SK-N-SH (cell line): ENCODE measurements around the gene KRT4. TPM values are rescaled to one million over a fixed set of nuclear protein-coding genes. Genes with fewer than 3 reads are reported as not detected.

ENCODE experiments used
- CTCF ChIA-PET: fragments of 300-600, 350-600 bp; formaldehyde crosslinking; extraction: SDS; loops from one replicate; lab custom pipeline; 2021; lab: Yijun Ruan, JAX
- POLR2A ChIA-PET: fragments of 350-600 bp; sonication (Branson Sonifier 250); formaldehyde crosslinking; extraction: SDS; loops from one replicate; lab custom pipeline; 2020; ENCODE audit warnings: antibody characterized with exemption, inconsistent platforms; lab: Yijun Ruan, JAX
- DNase-seq: peaks from one replicate; pipeline ENCODE4 v3.0.0; 2012
- H2AFZ ChIP-seq: fragments of 200-600 bp; sonication (generic); 2 replicates; pipeline ENCODE4 v1.8.1; 2016; ENCODE audit warnings: antibody characterized with exemption, mild to moderate bottlenecking, low read depth
- H3F3A ChIP-seq: fragments of 200-600 bp; sonication (generic); replicated peaks from 2 replicates; pipeline ENCODE3; 2016; ENCODE audit warnings: antibody characterized with exemption, mild to moderate bottlenecking; ENCODE audit not compliant: insufficient read depth
- H3K27ac ChIP-seq, 2 experiments: fragments of 200-500 bp in 1 of 2; fragments of 200-600 bp in 1 of 2; sonication (Bioruptor generic) in 1 of 2; sonication (generic), shearing (Covaris generic) in 1 of 2; 2 replicates each; pipeline versions ENCODE4 v1.5.1 to v1.6.1; 2014 to 2016; ENCODE audit warnings: low read depth in 2 of 2, inconsistent platforms in 1 of 2, low read length in 1 of 2, mild to moderate bottlenecking in 1 of 2, mixed read lengths in 1 of 2
- H3K27me3 ChIP-seq: fragments of 200-600 bp; sonication (generic), shearing (Covaris generic); 2 replicates; pipeline ENCODE4 v1.6.1; 2016; ENCODE audit warnings: mixed run types; ENCODE audit not compliant: insufficient read depth
- H3K36me3 ChIP-seq, 2 experiments: fragments of 200-500 bp in 1 of 2; fragments of 200-600 bp in 1 of 2; sonication (Bioruptor generic) in 1 of 2; sonication (generic) in 1 of 2; replicated peaks in 1 of 2; 2 replicates each; pipeline versions ENCODE3 to v1.5.1; 2014 to 2016; ENCODE audit warnings: low read length in 1 of 2, mild to moderate bottlenecking in 1 of 2; ENCODE audit not compliant: insufficient read depth in 2 of 2, control insufficient read depth in 1 of 2
- H3K4me1 ChIP-seq, 2 experiments: fragments of 200-500 bp in 1 of 2; fragments of 200-600 bp in 1 of 2; sonication (Bioruptor generic) in 1 of 2; sonication (generic), shearing (Covaris generic) in 1 of 2; 2 replicates each; pipeline versions ENCODE4 v1.5.1 to v1.6.1; 2014 to 2016; ENCODE audit warnings: low read depth in 1 of 2, low read length in 1 of 2, mixed run types in 1 of 2; ENCODE audit not compliant: insufficient read depth in 2 of 2, control insufficient read depth in 1 of 2
- H3K4me2 ChIP-seq: fragments of 200-600 bp; sonication (generic), shearing (Covaris generic); 2 replicates; pipeline ENCODE4 v1.6.1; 2017; ENCODE audit warnings: mixed run types
- H3K4me3 ChIP-seq, 2 experiments: fragments of 200-500 bp in 1 of 2; fragments of 200-600 bp in 1 of 2; sonication (Bioruptor generic) in 1 of 2; sonication (generic), shearing (Covaris generic) in 1 of 2; 2 replicates each; pipeline versions ENCODE4 v1.5.1 to v1.8.1; 2014 to 2016; ENCODE audit warnings: low read depth in 2 of 2, inconsistent platforms in 1 of 2, low read length in 1 of 2, mild to moderate bottlenecking in 1 of 2, mixed read lengths in 1 of 2, moderate library complexity in 1 of 2
- H3K79me2 ChIP-seq: fragments of 200-600 bp; sonication (generic); 2 replicates; pipeline ENCODE4 v1.8.1; 2017; ENCODE audit warnings: mild to moderate bottlenecking; ENCODE audit not compliant: insufficient read depth
- H3K9ac ChIP-seq: fragments of 200-600 bp; sonication (generic); 2 replicates; pipeline ENCODE4 v1.6.1; 2017; ENCODE audit warnings: mixed run types
- H3K9me2 ChIP-seq: fragments of 200-600 bp; sonication (generic); 2 replicates; pipeline ENCODE4 v1.6.1; 2017; ENCODE audit warnings: mixed run types
- H3K9me3 ChIP-seq: fragments of 200-600 bp; sonication (generic); 2 replicates; pipeline ENCODE4 v1.6.1; 2017; ENCODE audit warnings: mixed run types, mild to moderate bottlenecking, moderate library complexity
- H4K20me1 ChIP-seq: fragments of 200-600 bp; sonication (generic); 2 replicates; pipeline ENCODE4 v1.6.1; 2017; ENCODE audit warnings: mild to moderate bottlenecking, mixed run types; ENCODE audit not compliant: insufficient read depth
- ELF1 ChIP-seq: IDR thresholded peaks from 2 replicates; pipeline ENCODE4 v1.4.0; 2012
- FOSL2 ChIP-seq: IDR thresholded peaks from 2 replicates; pipeline ENCODE4 v1.4.0; 2012; ENCODE audit warnings: low read depth, mild to moderate bottlenecking, moderate library complexity, borderline replicate concordance
- FOXJ3 ChIP-seq: sonication (generic); formaldehyde crosslinking; IDR thresholded peaks from 2 replicates; pipeline ENCODE4 v1.5.1; 2020; ENCODE audit warnings: mild to moderate bottlenecking, missing genetic modification reagents
- FOXM1 ChIP-seq: IDR thresholded peaks from 2 replicates; pipeline ENCODE4 v1.4.0; 2012; ENCODE audit warnings: low read depth, mild to moderate bottlenecking
- GATA2 ChIP-seq: sonication (generic); formaldehyde crosslinking; IDR thresholded peaks from 2 replicates; pipeline ENCODE4 v1.5.0; 2020; ENCODE audit warnings: mild to moderate bottlenecking, missing genetic modification reagents
- MEF2A ChIP-seq: IDR thresholded peaks from 2 replicates; pipeline ENCODE4 v1.4.0; 2012; ENCODE audit warnings: low read depth, borderline replicate concordance
- MXI1 ChIP-seq: IDR thresholded peaks from 2 replicates; pipeline ENCODE4 v1.6.1; 2012; ENCODE audit warnings: mild to moderate bottlenecking, low read depth, low read length, improper control_type of control experiment
- NFIC ChIP-seq: IDR thresholded peaks from 2 replicates; pipeline ENCODE4 v1.4.0; 2012; ENCODE audit warnings: borderline replicate concordance
- RAD21 ChIP-seq: IDR thresholded peaks from 2 replicates; pipeline ENCODE4 v1.6.1; 2012; ENCODE audit warnings: mild to moderate bottlenecking, low read length
- RCOR1 ChIP-seq: fragments of 150-350 bp; IDR thresholded peaks from 2 replicates; pipeline ENCODE4 v1.6.1; 2017; ENCODE audit warnings: antibody characterized with exemption, low read length
- RFX5 ChIP-seq: IDR thresholded peaks from 2 replicates; pipeline ENCODE4 v1.6.1; 2012; ENCODE audit warnings: mild to moderate bottlenecking, improper control_type of control experiment, low read length
- RXRA ChIP-seq: IDR thresholded peaks from 2 replicates; pipeline ENCODE4 v1.4.0; 2012; ENCODE audit warnings: low read depth, mild to moderate bottlenecking, borderline replicate concordance
- SIN3A ChIP-seq: IDR thresholded peaks from 2 replicates; pipeline ENCODE4 v1.6.1; 2012; ENCODE audit warnings: low read depth, mild to moderate bottlenecking, low read length, moderate library complexity, borderline replicate concordance
- SMC3 ChIP-seq: IDR thresholded peaks from 2 replicates; pipeline ENCODE4 v1.6.1; 2012; ENCODE audit warnings: low read depth, low read length, improper control_type of control experiment
- TAF1 ChIP-seq: IDR thresholded peaks from 2 replicates; pipeline ENCODE4 v1.6.1; 2012; ENCODE audit warnings: low read depth, mild to moderate bottlenecking, low read length, moderate library complexity, borderline replicate concordance
- TEAD4 ChIP-seq: IDR thresholded peaks from 2 replicates; pipeline ENCODE4 v1.4.0; 2012; ENCODE audit warnings: mild to moderate bottlenecking, borderline replicate concordance; ENCODE audit not compliant: insufficient read depth
- YY1 ChIP-seq: IDR thresholded peaks from 2 replicates; pipeline ENCODE4 v1.4.0; 2012; ENCODE audit warnings: low read depth, mild to moderate bottlenecking
- WGBS: methylation state at CpG from one replicate; pipeline ENCODE4 v1.1.6; 2017; ENCODE audit warnings: low lambda C conversion rate; 5-methylcytosine and 5-hydroxymethylcytosine counted together
- polyA plus RNA-seq, 3 experiments: library from polyadenylated mRNA; depleted of rRNA; stranded (reverse); fragments of >200 nt; gene quantifications; 2 replicates each; pipeline ENCODE4 v1.2.3, GENCODE V29; 2012
- TF ChIP-seq, protein P1 (sequence below): fragments of 150-350 bp; IDR thresholded peaks from 2 replicates; pipeline ENCODE4 v1.6.1; 2016; ENCODE audit warnings: mild to moderate bottlenecking, low read depth, low read length
- TF ChIP-seq, protein P2 (sequence below): IDR thresholded peaks from 2 replicates; pipeline ENCODE4 v1.4.0; 2012; ENCODE audit warnings: low read depth, borderline replicate concordance
- TF ChIP-seq, protein P3 (sequence below): fragments of 150-350 bp; IDR thresholded peaks from 2 replicates; pipeline ENCODE4 v1.6.1; 2017; ENCODE audit warnings: antibody characterized with exemption, low read length, low read depth, borderline replicate concordance

The KRT4 gene
- polyA plus RNA-seq, 1 of the 3 experiments (the other 2 are of a cell fraction): not detected

DNA sequence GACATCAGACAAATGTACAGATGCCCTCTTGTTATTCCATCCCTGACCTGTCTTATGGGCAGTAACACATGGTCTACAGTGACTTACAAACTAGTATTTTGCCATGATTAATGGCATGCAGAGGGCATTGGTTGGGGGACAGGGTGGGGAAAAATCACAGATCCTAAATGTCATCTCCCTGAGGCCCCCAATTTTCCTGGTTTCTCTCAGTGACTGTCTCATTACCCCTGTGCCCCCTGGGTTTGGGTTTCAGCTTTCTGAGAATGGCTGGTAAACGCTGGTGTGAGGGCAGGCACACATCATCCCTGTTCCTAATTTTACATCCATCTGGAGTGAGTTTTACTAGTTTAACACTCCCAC, 46.9 kb downstream of the KRT4 start (continued):
- no peak for TF ChIP-seq NFIC
- TF ChIP-seq TEAD4: no peak

DNA sequence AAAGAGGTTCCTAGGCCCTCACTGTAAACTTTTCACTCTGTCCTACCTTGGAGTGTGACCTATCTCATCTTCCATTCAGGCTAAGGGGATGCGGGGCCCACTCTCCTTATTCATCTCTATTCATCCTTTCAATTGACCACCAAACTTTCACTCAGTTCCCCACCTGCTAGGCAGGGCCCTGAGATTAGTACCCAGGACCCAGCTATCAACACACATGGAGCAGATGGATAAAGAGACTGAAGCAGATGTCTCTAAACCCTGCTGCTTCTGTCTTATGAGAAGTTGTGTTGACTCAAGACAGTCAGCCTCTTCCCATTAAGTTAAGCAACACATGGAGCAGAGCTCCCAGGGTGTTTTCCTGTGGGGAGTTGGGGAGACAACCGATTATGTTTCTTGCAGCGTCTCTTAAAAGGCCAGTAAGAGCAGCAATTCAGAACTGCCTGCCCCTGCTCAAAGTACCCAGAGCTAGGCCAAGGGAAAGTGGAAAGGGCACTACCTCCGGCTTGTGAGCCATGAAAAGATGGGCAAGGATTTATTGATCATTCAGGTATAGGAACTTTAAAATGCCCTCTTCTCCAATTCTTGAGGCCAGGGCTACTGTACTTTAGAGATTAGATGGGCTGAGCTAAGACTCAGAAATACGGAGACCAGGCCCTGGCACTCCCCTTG, 47.4 kb downstream of the KRT4 start:
- H3K4me2 ChIP-seq: no peak overlapping the region
- TF ChIP-seq GATA2 (CRISPR knock-in tag) (no peak), RFX5 (no peak), SIN3A (no peak), RCOR1 (no peak), FOSL2 (no peak), TAF1 (no peak), MEF2A (no peak), MXI1 (no peak), RXRA (no peak), FOXJ3 (CRISPR knock-in tag) (no peak), YY1 (no peak), ELF1 (no peak), RAD21 (no peak), SMC3 (no peak), FOXM1 (no peak)
- TF ChIP-seq, protein P1, sequence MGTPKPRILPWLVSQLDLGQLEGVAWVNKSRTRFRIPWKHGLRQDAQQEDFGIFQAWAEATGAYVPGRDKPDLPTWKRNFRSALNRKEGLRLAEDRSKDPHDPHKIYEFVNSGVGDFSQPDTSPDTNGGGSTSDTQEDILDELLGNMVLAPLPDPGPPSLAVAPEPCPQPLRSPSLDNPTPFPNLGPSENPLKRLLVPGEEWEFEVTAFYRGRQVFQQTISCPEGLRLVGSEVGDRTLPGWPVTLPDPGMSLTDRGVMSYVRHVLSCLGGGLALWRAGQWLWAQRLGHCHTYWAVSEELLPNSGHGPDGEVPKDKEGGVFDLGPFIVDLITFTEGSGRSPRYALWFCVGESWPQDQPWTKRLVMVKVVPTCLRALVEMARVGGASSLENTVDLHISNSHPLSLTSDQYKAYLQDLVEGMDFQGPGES: no peak
- TF ChIP-seq, protein P2, sequence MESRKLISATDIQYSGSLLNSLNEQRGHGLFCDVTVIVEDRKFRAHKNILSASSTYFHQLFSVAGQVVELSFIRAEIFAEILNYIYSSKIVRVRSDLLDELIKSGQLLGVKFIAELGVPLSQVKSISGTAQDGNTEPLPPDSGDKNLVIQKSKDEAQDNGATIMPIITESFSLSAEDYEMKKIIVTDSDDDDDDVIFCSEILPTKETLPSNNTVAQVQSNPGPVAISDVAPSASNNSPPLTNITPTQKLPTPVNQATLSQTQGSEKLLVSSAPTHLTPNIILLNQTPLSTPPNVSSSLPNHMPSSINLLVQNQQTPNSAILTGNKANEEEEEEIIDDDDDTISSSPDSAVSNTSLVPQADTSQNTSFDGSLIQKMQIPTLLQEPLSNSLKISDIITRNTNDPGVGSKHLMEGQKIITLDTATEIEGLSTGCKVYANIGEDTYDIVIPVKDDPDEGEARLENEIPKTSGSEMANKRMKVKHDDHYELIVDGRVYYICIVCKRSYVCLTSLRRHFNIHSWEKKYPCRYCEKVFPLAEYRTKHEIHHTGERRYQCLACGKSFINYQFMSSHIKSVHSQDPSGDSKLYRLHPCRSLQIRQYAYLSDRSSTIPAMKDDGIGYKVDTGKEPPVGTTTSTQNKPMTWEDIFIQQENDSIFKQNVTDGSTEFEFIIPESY: no peak
- TF ChIP-seq, protein P3, sequence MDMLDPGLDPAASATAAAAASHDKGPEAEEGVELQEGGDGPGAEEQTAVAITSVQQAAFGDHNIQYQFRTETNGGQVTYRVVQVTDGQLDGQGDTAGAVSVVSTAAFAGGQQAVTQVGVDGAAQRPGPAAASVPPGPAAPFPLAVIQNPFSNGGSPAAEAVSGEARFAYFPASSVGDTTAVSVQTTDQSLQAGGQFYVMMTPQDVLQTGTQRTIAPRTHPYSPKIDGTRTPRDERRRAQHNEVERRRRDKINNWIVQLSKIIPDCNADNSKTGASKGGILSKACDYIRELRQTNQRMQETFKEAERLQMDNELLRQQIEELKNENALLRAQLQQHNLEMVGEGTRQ: no peak
- H4K20me1 ChIP-seq: no peaks in the 10 kb centered on the region
- ChIA-PET POLR2A (no interaction called here), CTCF (no interaction called here)
- H3K9me2 ChIP-seq: no peaks in the 10 kb centered on the region
- no peaks in the 10 kb centered on the region for H3K79me2 ChIP-seq
- H3K4me3 ChIP-seq: no peak overlapping the region
- no peaks in the 10 kb centered on the region for H3F3A ChIP-seq
- no peaks in the 10 kb centered on the region for H3K9me3 ChIP-seq
- no peak for DNase-seq
- H3K27ac ChIP-seq: no peak overlapping the region
- no peaks in the 10 kb centered on the region for H3K36me3 ChIP-seq
- no peak overlapping the region for H2AFZ ChIP-seq
- peaks cover under 1% of the 10 kb centered on the region; the same call in 1 of the 2 replicates for H3K27me3 ChIP-seq
- WGBS: 19% methylated on average over 5 of the region's 5 CpGs
- H3K4me1 ChIP-seq: no peaks in the 10 kb centered on the region
- no peak overlapping the region for H3K9ac ChIP-seq
